HEK293T (cell line): ENCODE results near the gene RHOU.

Experiments
- CTCF ChIA-PET: fragments of 350-600 bp; formaldehyde crosslinking; extraction: SDS; loops from one replicate; lab custom pipeline; 2021; ENCODE audit warnings: antibody characterized with exemption, inconsistent platforms; lab: Yijun Ruan, JAX
- POLR2A ChIA-PET: fragments of 350-600 bp; formaldehyde crosslinking; extraction: SDS; loops from one replicate; lab custom pipeline; 2020; ENCODE audit warnings: antibody characterized with exemption, inconsistent platforms; lab: Yijun Ruan, JAX
- DNase-seq: peaks from one replicate; pipeline ENCODE4 v3.0.0; 2012; ENCODE audit warnings: mixed read lengths; ENCODE audit errors: extremely low spot score
- ARNT ChIP-seq: fragments of 450-650 bp; IDR thresholded peaks from 2 replicates; pipeline ENCODE4 v1.6.1; 2017; ENCODE audit warnings: mild to moderate bottlenecking
- BHLHE40 ChIP-seq: fragments of 450-650 bp; IDR thresholded peaks from 2 replicates; pipeline ENCODE4 v1.6.1; 2016; ENCODE audit warnings: mild to moderate bottlenecking, moderate library complexity, borderline replicate concordance
- CTBP1 ChIP-seq: fragments of 450-650 bp; IDR thresholded peaks from 2 replicates; pipeline ENCODE4 v1.6.1; 2016; ENCODE audit warnings: borderline replicate concordance
- ELF4 ChIP-seq: fragments of 450-650 bp; IDR thresholded peaks from 2 replicates; pipeline ENCODE4 v1.6.1; 2017; ENCODE audit warnings: antibody characterized with exemption
- FOXA1 ChIP-seq: fragments of 450-650 bp; IDR thresholded peaks from 2 replicates; pipeline ENCODE4 v1.6.1; 2016; ENCODE audit warnings: mild to moderate bottlenecking
- FOXK2 ChIP-seq: fragments of 450-650 bp; IDR thresholded peaks from 2 replicates; pipeline ENCODE4 v1.6.1; 2016; ENCODE audit warnings: mild to moderate bottlenecking
- FOXM1 ChIP-seq: fragments of 450-650 bp; IDR thresholded peaks from 2 replicates; pipeline ENCODE4 v1.6.1; 2017; ENCODE audit warnings: mild to moderate bottlenecking, borderline replicate concordance
- HDGF ChIP-seq: fragments of 450-650 bp; IDR thresholded peaks from 2 replicates; pipeline ENCODE4 v1.6.1; 2017; ENCODE audit warnings: antibody characterized with exemption, borderline replicate concordance
- L3MBTL2 ChIP-seq: fragments of 450-650 bp; conservative IDR thresholded peaks from 2 replicates; pipeline ENCODE4 v1.6.1; 2016; ENCODE audit warnings: mild to moderate bottlenecking
- LEF1 ChIP-seq: fragments of 450-650 bp; IDR thresholded peaks from 2 replicates; pipeline ENCODE4 v1.6.1; 2017; ENCODE audit warnings: mild to moderate bottlenecking, borderline replicate concordance
- NFRKB ChIP-seq: fragments of 450-650 bp; IDR thresholded peaks from 2 replicates; pipeline ENCODE4 v1.6.1; 2016; ENCODE audit warnings: mild to moderate bottlenecking, moderate library complexity
- PKNOX1 ChIP-seq: fragments of 450-650 bp; IDR thresholded peaks from 2 replicates; pipeline ENCODE4 v1.6.1; 2016
- SP1 ChIP-seq: fragments of 450-650 bp; IDR thresholded peaks from 2 replicates; pipeline ENCODE4 v1.6.1; 2017
- SUZ12 ChIP-seq: fragments of 450-650 bp; IDR thresholded peaks from 2 replicates; pipeline ENCODE4 v1.6.1; 2016; ENCODE audit warnings: mild to moderate bottlenecking
- TARDBP ChIP-seq: fragments of 450-650 bp; IDR thresholded peaks from 2 replicates; pipeline ENCODE4 v1.6.1; 2016
- ZNF384 ChIP-seq: fragments of 450-650 bp; IDR thresholded peaks from 2 replicates; pipeline ENCODE4 v1.6.1; 2016

RHOU gene

DNA sequence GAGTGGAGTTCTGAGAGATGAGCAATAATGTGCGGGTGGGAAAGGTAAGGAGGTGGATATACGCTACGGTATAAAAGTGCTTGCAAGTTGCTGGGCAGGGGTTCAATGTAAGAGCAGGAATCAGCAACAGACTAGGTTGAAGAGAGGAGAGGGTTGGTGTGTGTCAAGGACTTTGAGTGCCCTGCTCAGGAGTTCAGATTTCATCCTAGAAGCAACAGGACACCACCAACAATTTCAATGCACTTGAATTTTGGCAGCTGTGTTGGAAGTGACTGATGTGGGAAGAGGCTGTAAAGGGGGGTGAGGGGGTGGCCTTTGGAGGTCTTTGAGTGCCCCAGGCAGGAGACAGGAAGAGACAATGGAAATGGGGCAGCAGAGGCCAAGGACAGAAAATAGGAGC, 57.3 kb downstream of the RHOU start:
- DNase-seq, result no peak
- ChIA-PET POLR2A (no interaction called here), CTCF (interaction anchor here (0.8 kb wide), 1 partner anchor 59 kb away, joined by 3 read pairs; no protein-coding TSS in a partner anchor)
- TF ChIP-seq ELF4 (no peak), PKNOX1 (no peak), LEF1 (no peak), TARDBP (no peak), FOXM1 (no peak), ZNF384 (no peak), NFRKB (no peak), SP1 (no peak), CTBP1 (no peak), ARNT (no peak)

- ChIA-PET POLR2A (no interaction called here), CTCF (interaction anchor here (0.8 kb wide), 1 partner anchor 59 kb away, joined by 3 read pairs; no protein-coding TSS in a partner anchor)
- no peak for TF ChIP-seq NFRKB
- TF ChIP-seq TARDBP, result no peak
- no peak for TF ChIP-seq CTBP1
- no peak for TF ChIP-seq ELF4
- TF ChIP-seq LEF1, result no peak
- no peak for TF ChIP-seq FOXM1
- no peak for TF ChIP-seq PKNOX1
- no peak for TF ChIP-seq FOXK2
- TF ChIP-seq FOXA1, result no peak
- TF ChIP-seq SUZ12, result no peak
- no peak for TF ChIP-seq BHLHE40
- TF ChIP-seq ZNF384, result no peak
- no peak for DNase-seq
These were observed 57.8 kb downstream of the RHOU start for GRCh38 chr1:228793032-228793431.

GRCh38 chr1:228794173-228794572, 58.9 kb downstream of the RHOU start:
- CTCF ChIA-PET, result no interaction called here
- TF ChIP-seq ELF4 (no peak), CTBP1 (no peak), NFRKB (no peak), ARNT (no peak), FOXM1 (no peak), ZNF384 (no peak), TARDBP (no peak), LEF1 (no peak), FOXK2 (no peak), PKNOX1 (no peak), SP1 (no peak), HDGF (no peak), L3MBTL2 (no peak), FOXA1 (no peak), SUZ12 (no peak), BHLHE40 (no peak)
- POLR2A ChIA-PET, result no interaction called here
- no peak for DNase-seq

- POLR2A ChIA-PET, result no interaction called here
- CTCF ChIA-PET, result no interaction called here
- TF ChIP-seq SUZ12, result no peak
- no peak for DNase-seq
These were observed 59.5 kb downstream of the RHOU start for GRCh38 chr1:228794810-228795209.

GRCh38 chr1:228795596-228795995, 60.3 kb downstream of the RHOU start:
- CTCF ChIA-PET, result interaction anchor here (0.8 kb wide), 1 partner anchor 9 kb away, joined by 3 read pairs; no protein-coding TSS in a partner anchor
- TF ChIP-seq FOXM1, result no peak
- no peak for TF ChIP-seq LEF1
- no peak for TF ChIP-seq CTBP1
- no peak for TF ChIP-seq ZNF384
- no peak for TF ChIP-seq FOXK2
- no peak for TF ChIP-seq TARDBP
- no peak for TF ChIP-seq NFRKB
- no peak for TF ChIP-seq PKNOX1
- TF ChIP-seq ARNT, result no peak
- no peak for TF ChIP-seq FOXA1
- no peak for TF ChIP-seq ELF4
- no peak for TF ChIP-seq HDGF
- no peak for TF ChIP-seq BHLHE40
- TF ChIP-seq L3MBTL2, result no peak
- no peak for DNase-seq
- POLR2A ChIA-PET, result no interaction called here
